ENCODE measurements around the gene TMEM170A. TPM values are rescaled to one million over a fixed set of nuclear protein-coding genes. Genes with fewer than 3 reads are reported as not detected.

TMEM170A gene
- total RNA-seq, 1 experiment from 2014 or later, result 46.8 TPM

GRCh38 chr16:75402821-75403475 lies 61.5 kb downstream of the TMEM170A start:
- peaks cover 15 to 33% (median 30%) of the 10 kb centered on the region in 3 experiments for H3K36me3 Mint-ChIP-seq (ENCODE audit: insufficient read depth in 1 of 3, low read depth in 3 of 3)
- H3K4me1 ChIP-seq (ENCODE audit: insufficient read depth, low read length), result no peaks in the 10 kb centered on the region
- no peaks in the 10 kb centered on the region for H3K79me1 ChIP-seq (ENCODE audit: insufficient read depth, low read depth, low read length, poor library complexity, severe bottlenecking)
- H4K5ac ChIP-seq (ENCODE audit: insufficient read length, low read depth, low read length), result no peak overlapping the region
- no peak overlapping the region for H3K4ac ChIP-seq (ENCODE audit: low read depth, low read length)
- H2BK15ac ChIP-seq (ENCODE audit: low read depth, low read length), result no peak overlapping the region
- H2AFZ ChIP-seq (ENCODE audit: low read length), result no peak overlapping the region
- H3K9ac ChIP-seq (ENCODE audit: extremely low read depth, insufficient read length, low read length), result no peak overlapping the region
- no peaks in the 10 kb centered on the region for H3K79me2 ChIP-seq (ENCODE audit: insufficient read depth, low read length)
- H3K23ac ChIP-seq (ENCODE audit: insufficient read length, low read depth, low read length), result no peak overlapping the region
- H3K27ac ChIP-seq (ENCODE audit: insufficient read length, low read depth, low read length), result no peak overlapping the region
- peak; percentile 80 for TF ChIP-seq CTCF (conservative IDR thresholded peaks at IDR 0.05)
- H3K18ac ChIP-seq (ENCODE audit: insufficient read length, low read depth, low read length), result no peak overlapping the region
- no peaks in the 10 kb centered on the region for H3K27me3 ChIP-seq (ENCODE audit: insufficient read depth, low read length)
- no peak overlapping the region for H2BK120ac ChIP-seq (ENCODE audit: low read depth, low read length, poor library complexity, severe bottlenecking)
- H3K27ac Mint-ChIP-seq, result no peak overlapping the region
- no CpG with 5 or more reads among the region's 3 CpGs for WGBS (ENCODE audit: extremely low coverage, insufficient read length, low lambda C conversion rate)
- no peaks in the 10 kb centered on the region for H3K9me3 ChIP-seq (ENCODE audit: control insufficient read depth, low read depth, low read length)
- H3K27me3 Mint-ChIP-seq (ENCODE audit: low read depth), result no peaks in the 10 kb centered on the region
- no peak overlapping the region for H3K4me2 ChIP-seq (ENCODE audit: insufficient read depth, insufficient read length, low read length)
- H3T11ph ChIP-seq (ENCODE audit: low read length), result no peak overlapping the region
- no peak overlapping the region for H3K14ac ChIP-seq (ENCODE audit: insufficient read depth, low read length)
- no peak overlapping the region for H2AK5ac ChIP-seq (ENCODE audit: insufficient read length, low read length)
- no peaks in the 10 kb centered on the region for H3K9me3 Mint-ChIP-seq
- H2BK20ac ChIP-seq (ENCODE audit: low read depth, low read length, poor library complexity, severe bottlenecking), result no peak overlapping the region
- no peak overlapping the region for H2BK12ac ChIP-seq (ENCODE audit: insufficient read length, low read depth, low read length)
- no peaks in the 10 kb centered on the region for H3K4me1 Mint-ChIP-seq
- H3K56ac ChIP-seq (ENCODE audit: insufficient read length, low read depth, low read length), result no peak overlapping the region
- H4K91ac ChIP-seq (ENCODE audit: insufficient read length, low read depth, low read length), result no peak overlapping the region
- no peak for DNase-seq
- no peak overlapping the region for H3K4me3 Mint-ChIP-seq
- no peaks in the 10 kb centered on the region for H4K20me1 ChIP-seq (ENCODE audit: control insufficient read depth, insufficient read depth, insufficient read length)
- H2BK5ac ChIP-seq (ENCODE audit: insufficient read length, low read length), result no peak overlapping the region
- H4K8ac ChIP-seq (replicated peaks; ENCODE audit: insufficient read length, low read depth, low read length), result no peak overlapping the region
- H3K23me2 ChIP-seq (ENCODE audit: insufficient read length, low read depth, low read length, poor library complexity, severe bottlenecking), result no peaks in the 10 kb centered on the region

Data from H9 (cell line).